SK-N-MC (cell line): ENCODE data around the gene RHOBTB1.

Source experiments
- DNase-seq: peaks from one replicate; pipeline ENCODE4 v3.0.0-alpha.2; 2011; ENCODE audit warnings: low read depth, low spot score
- H3K27ac ChIP-seq: fragments of 200-600 bp; sonication (generic); 2 replicates; pipeline ENCODE4 v1.5.1; 2016; ENCODE audit warnings: mixed run types
- H3K36me3 ChIP-seq: fragments of 200-600 bp; sonication (generic); 2 replicates; pipeline ENCODE4 v1.6.1; 2017; ENCODE audit warnings: antibody characterized with exemption, low read length, mixed read lengths; ENCODE audit not compliant: insufficient read depth
- H3K4me3 ChIP-seq: fragments of 200-600 bp; sonication (generic); 2 replicates; pipeline ENCODE4 v1.5.1; 2016
- H3K9ac ChIP-seq: fragments of 200-600 bp; sonication (generic); 2 replicates; pipeline ENCODE4 v1.8.0; 2017; ENCODE audit warnings: mixed run types, mixed read lengths; ENCODE audit not compliant: insufficient read length
- H3K9me3 ChIP-seq: fragments of 200-600 bp; sonication (generic); 2 replicates; pipeline ENCODE4 v1.6.1; 2017; ENCODE audit warnings: low read depth, mild to moderate bottlenecking, antibody characterized with exemption, low read length, moderate library complexity, mixed read lengths
- EZH2 ChIP-seq: fragments of 200-600 bp; sonication (generic); IDR thresholded peaks from one replicate; pipeline ENCODE4 v1.6.1; 2017; ENCODE audit warnings: antibody characterized with exemption
- FOXP2 ChIP-seq: optimal IDR thresholded peaks from 2 replicates; pipeline ENCODE3; 2011; ENCODE audit warnings: mild to moderate bottlenecking, moderate library complexity; ENCODE audit not compliant: insufficient read depth; ENCODE audit errors: extremely low read length, control extremely low read depth
- POLR2AphosphoS5 ChIP-seq: IDR thresholded peaks from 2 replicates; pipeline ENCODE4 v1.6.1; 2012; ENCODE audit warnings: mild to moderate bottlenecking, low read depth, low read length, borderline replicate concordance

RHOBTB1 gene

DNA sequence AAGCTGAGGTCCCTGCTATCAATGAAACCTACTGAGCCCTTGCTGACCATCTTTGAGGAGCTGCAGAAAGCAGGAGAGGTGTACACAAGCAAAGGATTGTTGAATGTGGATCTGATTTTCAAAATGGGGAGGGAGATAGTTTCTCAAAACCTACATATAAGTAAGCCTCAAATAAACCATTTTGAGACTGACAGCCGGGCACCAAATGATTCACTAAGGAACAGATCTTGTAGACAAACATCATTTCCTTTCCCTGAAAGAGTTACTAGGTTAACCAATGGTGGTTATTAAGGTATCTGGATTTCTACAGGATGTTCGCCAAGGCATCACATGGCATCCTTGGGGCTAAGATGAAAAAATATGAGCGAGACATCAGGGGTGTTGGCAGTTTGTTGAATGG, 24.5 kb upstream of the RHOBTB1 start:
- Histone ChIP-seq H3K4me3 (no peak overlapping the region), H3K27ac (no peak overlapping the region), H3K9me3 (no peaks in the 10 kb centered on the region), H3K36me3 (no peaks in the 10 kb centered on the region), H3K9ac (no peak overlapping the region)
- DNase-seq: no peak
- TF ChIP-seq POLR2AphosphoS5 (no peak), FOXP2 (no peak), EZH2 (no peak)

- no peaks in the 10 kb centered on the region for H3K9me3 ChIP-seq
- no peak for DNase-seq
- H3K4me3 ChIP-seq: no peak overlapping the region
- TF ChIP-seq FOXP2 (no peak), EZH2 (no peak), POLR2AphosphoS5 (no peak)
- H3K9ac ChIP-seq: no peak overlapping the region
- no peaks in the 10 kb centered on the region for H3K36me3 ChIP-seq
- no peak overlapping the region for H3K27ac ChIP-seq
Observed at GRCh38 chr10:60967854-60968484, 24.0 kb upstream of the RHOBTB1 start.

GRCh38 chr10:60967260-60967659, 23.3 kb upstream of the RHOBTB1 start:
- DNase-seq: no peak
- H3K27ac ChIP-seq: no peak overlapping the region
- no peak overlapping the region for H3K9ac ChIP-seq
- H3K36me3 ChIP-seq: no peaks in the 10 kb centered on the region
- H3K9me3 ChIP-seq: no peaks in the 10 kb centered on the region
- no peak overlapping the region for H3K4me3 ChIP-seq
- TF ChIP-seq FOXP2 (no peak), POLR2AphosphoS5 (no peak), EZH2 (no peak)

DNA sequence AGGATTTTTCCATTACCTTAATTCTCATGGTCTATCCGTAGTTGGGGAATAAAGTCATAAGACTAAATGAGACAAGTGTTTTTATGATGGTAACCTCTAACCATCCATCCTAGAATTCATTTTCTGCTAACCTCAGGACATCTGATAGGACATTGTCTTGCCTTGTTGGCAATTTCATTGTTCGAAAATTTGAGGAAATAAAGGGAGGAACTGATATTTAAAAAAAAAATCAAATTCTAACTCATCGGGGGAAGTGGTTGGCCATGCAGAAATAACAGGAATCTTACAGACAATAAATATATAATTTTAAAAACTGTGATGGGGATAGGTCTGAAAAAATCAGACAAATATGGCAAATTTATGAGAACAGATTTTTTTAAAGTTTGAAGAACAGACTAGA, 21.7 kb upstream of the RHOBTB1 start:
- no peak for DNase-seq
- TF ChIP-seq POLR2AphosphoS5 (no peak), FOXP2 (no peak), EZH2 (no peak)
- no peaks in the 10 kb centered on the region for H3K36me3 ChIP-seq
- no peak overlapping the region for H3K9ac ChIP-seq
- H3K4me3 ChIP-seq: no peak overlapping the region
- no peaks in the 10 kb centered on the region for H3K9me3 ChIP-seq
- no peak overlapping the region for H3K27ac ChIP-seq

GRCh38 chr10:60964257-60965235, 20.6 kb upstream of the RHOBTB1 start:
- no peaks in the 10 kb centered on the region for H3K9me3 ChIP-seq
- H3K4me3 ChIP-seq: peak overlapping the region; percentile 38; the same call in 1 of the 2 replicates
- no peak for TF ChIP-seq POLR2AphosphoS5
- no peak for TF ChIP-seq EZH2
- TF ChIP-seq FOXP2: no peak
- no peaks in the 10 kb centered on the region for H3K36me3 ChIP-seq
- peak; percentile 37 for DNase-seq
- H3K27ac ChIP-seq: no peak overlapping the region
- H3K9ac ChIP-seq: no peak overlapping the region

DNA sequence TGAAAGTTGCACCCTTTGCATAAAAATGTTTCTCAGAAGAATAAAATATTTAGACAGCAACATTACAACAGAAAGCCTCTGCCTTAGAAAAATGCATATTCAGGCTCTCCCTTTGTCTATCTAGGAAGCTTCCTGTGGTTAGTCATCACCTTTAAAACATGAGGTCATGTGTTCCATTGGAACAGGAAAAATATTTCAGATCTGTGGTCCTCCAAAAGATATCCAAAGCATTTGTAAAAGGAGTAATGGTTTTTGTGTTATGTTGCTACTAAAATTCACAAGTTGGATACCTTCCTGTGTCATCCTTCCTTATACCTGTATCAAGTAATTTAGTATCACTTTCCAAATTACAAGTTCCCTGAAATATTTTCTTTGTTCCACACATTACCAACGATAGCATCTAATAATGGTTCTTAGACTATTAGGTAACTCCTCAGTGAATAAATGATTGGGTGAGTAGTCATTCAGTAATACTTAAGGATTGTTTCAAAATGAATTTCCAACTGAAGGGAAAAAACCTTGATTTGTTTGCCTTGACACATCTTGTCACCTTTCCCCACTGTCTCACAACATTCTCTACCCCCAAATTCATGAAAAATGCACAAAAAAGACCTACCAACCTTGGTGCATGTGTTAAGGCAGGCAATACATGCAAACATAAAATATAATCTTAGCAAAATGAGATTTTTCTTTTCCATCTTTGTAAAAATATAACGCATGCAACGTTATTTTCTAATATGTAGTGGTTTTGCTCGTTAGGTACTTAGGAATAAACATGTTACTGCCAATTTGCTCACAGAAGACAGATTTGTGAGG, 19.7 kb upstream of the RHOBTB1 start:
- Histone ChIP-seq H3K36me3 (no peaks in the 10 kb centered on the region), H3K27ac (no peak overlapping the region), H3K9ac (no peak overlapping the region), H3K9me3 (no peaks in the 10 kb centered on the region), H3K4me3 (peak overlapping the region; percentile 38; the same call in 1 of the 2 replicates)
- DNase-seq: no peak
- TF ChIP-seq FOXP2 (no peak), EZH2 (no peak), POLR2AphosphoS5 (no peak)

DNA sequence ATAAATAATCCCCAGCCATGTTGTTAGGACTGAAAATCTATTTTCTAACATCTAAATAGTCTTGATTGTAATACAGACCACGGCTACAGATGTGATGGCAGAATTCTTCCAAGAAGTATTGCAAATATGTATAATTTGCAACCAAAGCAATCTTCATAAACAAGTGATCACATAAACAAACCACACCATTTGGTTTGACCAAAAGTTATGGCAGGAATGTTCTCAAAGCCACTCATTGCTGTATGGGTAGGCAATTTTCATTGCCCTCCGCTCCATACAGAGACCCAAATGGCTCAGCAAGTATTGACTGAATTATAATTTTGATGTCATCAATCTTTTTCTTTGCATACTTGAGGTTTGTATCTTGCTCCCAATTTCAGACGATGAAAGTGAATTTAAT, 19.0 kb upstream of the RHOBTB1 start:
- Histone ChIP-seq H3K36me3 (no peaks in the 10 kb centered on the region), H3K4me3 (no peak overlapping the region), H3K9me3 (no peaks in the 10 kb centered on the region), H3K9ac (no peak overlapping the region), H3K27ac (no peak overlapping the region)
- DNase-seq: no peak
- no peak for TF ChIP-seq FOXP2
- no peak for TF ChIP-seq EZH2
- no peak for TF ChIP-seq POLR2AphosphoS5

DNA sequence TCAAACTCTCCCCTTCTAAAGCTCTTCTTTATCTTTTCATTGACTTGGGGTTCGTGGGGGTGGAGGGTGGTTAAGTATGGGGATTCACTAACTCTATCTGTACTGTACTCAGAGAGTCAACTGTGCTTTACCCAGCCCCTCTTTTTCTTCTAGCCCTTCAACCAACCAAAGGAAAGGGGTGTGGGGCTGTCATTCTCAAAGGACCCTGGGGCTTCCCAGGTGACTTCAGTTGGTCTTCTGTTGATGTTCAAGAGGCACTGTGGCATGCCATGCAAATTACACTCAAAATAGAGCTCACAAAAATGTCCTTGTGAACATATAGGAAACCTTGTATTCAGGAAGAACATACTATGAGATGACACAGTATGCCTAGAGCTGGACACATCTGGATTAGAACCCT, 16.9 kb upstream of the RHOBTB1 start:
- no peak for DNase-seq
- Histone ChIP-seq H3K9ac (no peak overlapping the region), H3K9me3 (no peaks in the 10 kb centered on the region), H3K27ac (no peak overlapping the region), H3K36me3 (no peaks in the 10 kb centered on the region), H3K4me3 (no peak overlapping the region)
- TF ChIP-seq FOXP2 (no peak), POLR2AphosphoS5 (no peak), EZH2 (no peak)
